ENCODE data around the gene ST14.
"Not testable (repeated sequence)": the region's sequence is repeated elsewhere in the genome, so short reads cannot be mapped to it uniquely, and the experiment has no call there.

Gene ST14

GRCh38 chr11:130217133-130218031 lies 57.8 kb downstream of the ST14 start:
- no peak overlapping the region for H3K4me3 ChIP-seq (ENCODE audit: low read depth, low read length)
- TF ChIP-seq, protein P1, sequence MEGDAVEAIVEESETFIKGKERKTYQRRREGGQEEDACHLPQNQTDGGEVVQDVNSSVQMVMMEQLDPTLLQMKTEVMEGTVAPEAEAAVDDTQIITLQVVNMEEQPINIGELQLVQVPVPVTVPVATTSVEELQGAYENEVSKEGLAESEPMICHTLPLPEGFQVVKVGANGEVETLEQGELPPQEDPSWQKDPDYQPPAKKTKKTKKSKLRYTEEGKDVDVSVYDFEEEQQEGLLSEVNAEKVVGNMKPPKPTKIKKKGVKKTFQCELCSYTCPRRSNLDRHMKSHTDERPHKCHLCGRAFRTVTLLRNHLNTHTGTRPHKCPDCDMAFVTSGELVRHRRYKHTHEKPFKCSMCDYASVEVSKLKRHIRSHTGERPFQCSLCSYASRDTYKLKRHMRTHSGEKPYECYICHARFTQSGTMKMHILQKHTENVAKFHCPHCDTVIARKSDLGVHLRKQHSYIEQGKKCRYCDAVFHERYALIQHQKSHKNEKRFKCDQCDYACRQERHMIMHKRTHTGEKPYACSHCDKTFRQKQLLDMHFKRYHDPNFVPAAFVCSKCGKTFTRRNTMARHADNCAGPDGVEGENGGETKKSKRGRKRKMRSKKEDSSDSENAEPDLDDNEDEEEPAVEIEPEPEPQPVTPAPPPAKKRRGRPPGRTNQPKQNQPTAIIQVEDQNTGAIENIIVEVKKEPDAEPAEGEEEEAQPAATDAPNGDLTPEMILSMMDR (conservative IDR thresholded peaks at IDR 0.05; ENCODE audit: low read depth, low read length): no peak
- no peak for DNase-seq (ENCODE audit: low read depth)

DNA sequence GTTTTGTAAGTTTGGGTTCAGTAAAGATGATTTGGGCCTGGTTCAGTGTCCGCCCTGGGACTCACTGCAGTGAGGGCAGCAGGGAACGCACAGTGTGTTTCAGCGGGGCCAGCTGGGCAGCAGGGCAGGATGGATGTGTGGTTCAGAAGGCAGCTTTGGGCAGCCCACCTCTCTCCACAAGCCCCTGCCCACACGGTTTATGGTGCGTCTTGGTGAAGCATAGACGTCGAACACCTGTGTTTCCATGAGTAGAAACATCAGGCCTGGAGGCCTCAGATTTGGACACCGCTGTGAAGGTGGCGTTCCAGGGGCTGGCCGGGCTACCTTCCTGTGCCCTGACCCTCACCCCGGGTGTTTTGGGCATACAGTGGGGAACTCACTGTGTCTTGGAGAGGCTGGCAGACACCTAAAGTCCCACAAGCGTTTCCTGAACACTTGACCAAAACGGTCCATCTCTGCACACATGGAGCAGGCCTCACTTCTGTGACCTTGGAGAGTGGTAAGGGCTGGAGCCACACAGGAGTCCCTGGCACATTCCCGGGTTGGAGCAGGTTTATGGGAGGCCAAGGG lies 59.0 kb downstream of the ST14 start:
- TF ChIP-seq, protein P1 (conservative IDR thresholded peaks at IDR 0.05; ENCODE audit: low read depth, low read length): no peak
- H3K4me3 ChIP-seq (ENCODE audit: low read depth, low read length): no peak overlapping the region
- DNase-seq (ENCODE audit: low read depth): no peak

DNA sequence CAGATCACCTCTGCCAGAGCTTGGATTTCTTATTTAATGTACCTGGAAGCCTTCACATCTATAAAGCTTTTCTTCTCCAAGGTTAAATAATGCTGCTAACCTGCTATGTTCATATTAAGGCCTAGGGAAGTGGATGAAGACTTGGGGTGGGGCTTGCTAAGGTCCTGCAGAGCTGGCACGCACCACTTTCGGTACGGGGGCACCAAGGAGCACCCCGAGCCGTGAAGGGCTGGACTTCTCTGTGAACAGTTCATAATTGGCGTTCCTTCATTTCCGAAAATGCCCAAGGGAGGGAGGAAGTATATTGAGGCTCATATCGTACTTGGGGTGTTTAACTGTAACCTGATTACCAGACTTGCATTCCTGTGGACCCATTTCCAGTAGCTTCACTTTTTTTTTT lies 59.6 kb downstream of the ST14 start:
- TF ChIP-seq, protein P1 (conservative IDR thresholded peaks at IDR 0.05; ENCODE audit: low read depth, low read length): no peak
- DNase-seq (ENCODE audit: low read depth): no peak

DNA sequence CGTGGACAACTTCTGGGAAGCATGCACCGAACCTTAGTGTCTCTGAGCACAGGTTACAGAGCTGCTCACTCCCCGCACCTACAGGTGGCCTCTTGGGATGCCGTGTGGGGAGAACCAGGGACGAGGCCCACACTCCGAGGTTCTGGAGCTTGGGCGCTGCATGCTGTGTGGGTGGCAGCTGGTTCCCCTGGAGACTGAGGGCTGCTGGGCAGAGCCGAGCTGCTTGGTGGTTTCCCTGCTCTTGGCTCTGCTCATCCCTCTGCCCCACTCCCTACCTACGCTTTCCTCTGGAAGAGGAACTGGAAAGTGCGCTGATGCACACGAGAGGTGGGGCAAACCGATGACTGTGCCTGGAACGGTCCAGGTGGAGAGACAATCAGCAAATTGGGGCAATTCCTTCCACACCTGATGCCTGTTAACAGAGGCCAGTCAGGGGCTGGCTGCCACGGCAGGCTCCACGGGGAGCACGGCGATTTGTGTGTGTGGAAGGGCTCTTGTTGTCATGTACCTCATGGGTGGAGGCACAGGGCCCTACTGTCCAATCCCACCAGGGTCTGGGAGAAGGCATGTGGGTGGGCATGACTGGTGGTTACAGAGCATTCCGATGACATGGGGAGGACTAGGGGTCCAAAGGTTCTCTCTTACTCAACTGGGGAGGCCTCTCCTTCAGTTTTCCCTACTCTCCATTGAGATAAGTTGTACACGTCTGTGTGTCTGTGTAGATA lies 60.9 kb downstream of the ST14 start:
- TF ChIP-seq, protein P1 (conservative IDR thresholded peaks at IDR 0.05; ENCODE audit: low read depth, low read length): no peak
- no peak for DNase-seq (ENCODE audit: low read depth)
- no peak overlapping the region for H3K4me3 ChIP-seq (ENCODE audit: low read depth, low read length)

More for the DNA sequence above, 59.6 kb downstream of the ST14 start:
- H3K4me3 ChIP-seq (ENCODE audit: low read depth, low read length): no peak overlapping the region

GRCh38 chr11:130223291-130223971 lies 63.8 kb downstream of the ST14 start:
- TF ChIP-seq, protein P1 (conservative IDR thresholded peaks at IDR 0.05; ENCODE audit: low read depth, low read length): no peak
- no peak overlapping the region for H3K4me3 ChIP-seq (ENCODE audit: low read depth, low read length)
- no peak for DNase-seq (ENCODE audit: low read depth)

- H3K4me3 ChIP-seq (ENCODE audit: low read depth, low read length): no peak overlapping the region
- DNase-seq (ENCODE audit: low read depth): no peak
- TF ChIP-seq, protein P1 (conservative IDR thresholded peaks at IDR 0.05; ENCODE audit: low read depth, low read length): no peak
These were observed 67.8 kb downstream of the ST14 start for GRCh38 chr11:130227373-130227772.

- DNase-seq (ENCODE audit: low read depth); H3K4me3 ChIP-seq (ENCODE audit: low read depth, low read length): not testable (repeated sequence)
These were observed 73.9 kb downstream of the ST14 start for GRCh38 chr11:130233486-130233885.

GRCh38 chr11:130233888-130234287 lies 74.3 kb downstream of the ST14 start:
- H3K4me3 ChIP-seq (ENCODE audit: low read depth, low read length); DNase-seq (ENCODE audit: low read depth): not testable (repeated sequence)

Measured in choroid plexus epithelial cell (primary cell).